ENCODE measurements around the gene PIGP. TPM values are rescaled to one million over a fixed set of nuclear protein-coding genes. Genes with fewer than 3 reads are reported as not detected.

PIGP gene
- total and polyA plus RNA-seq, 2 of the 8 experiments (the other 6 are each of a cell fraction or from before 2014, with no cell fraction given), result 11.3 to 18.0 TPM

DNA sequence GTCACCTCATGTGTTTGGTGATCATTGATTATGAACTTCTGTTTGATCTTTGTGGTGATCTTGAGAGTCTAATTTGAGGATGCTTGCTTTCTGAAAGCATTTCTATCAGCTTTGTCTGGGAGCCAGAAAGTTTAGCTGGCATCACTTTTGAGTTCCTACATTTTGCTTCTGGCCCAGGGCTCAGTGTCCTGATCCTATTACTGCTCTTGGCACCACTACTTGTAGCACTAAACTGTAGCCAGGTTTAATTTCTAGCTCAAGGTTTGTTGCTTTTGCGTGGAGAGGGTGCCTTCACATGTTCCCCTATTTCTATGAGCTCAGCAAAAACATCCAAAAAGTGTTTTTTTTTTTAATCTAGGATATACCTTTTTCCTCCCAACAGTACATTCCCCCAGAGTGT is 9.5 kb upstream of the PIGP start:
- H2BK5ac ChIP-seq (ENCODE audit: low read depth, low read length), result no peak overlapping the region
- H4K20me1 ChIP-seq (replicated peaks in 1 of 2; ENCODE audit: control insufficient read depth in 1 of 2, insufficient read depth in 2 of 2, low read length in 2 of 2), result no peaks in the 10 kb centered on the region
- 90% methylated on average over 1 of the region's 1 CpG; no CpG with 5 or more reads in 1 of the 2 experiments for WGBS, 2 experiments (ENCODE audit: extremely low coverage in 1 of 2, insufficient coverage in 1 of 2, insufficient read length in 1 of 2, insufficient replicate concordance in 2 of 2, low coverage in 1 of 2, low lambda C conversion rate in 2 of 2, missing lambda C conversion rate in 1 of 2)
- H3K4ac ChIP-seq (replicated peaks; ENCODE audit: insufficient read length, low read depth, low read length), result no peak overlapping the region
- no peaks in the 10 kb centered on the region for H3K23me2 ChIP-seq (ENCODE audit: low read depth, low read length)
- H4K5ac ChIP-seq (ENCODE audit: insufficient read length, low read depth, low read length), result no peak overlapping the region
- no peaks in the 10 kb centered on the region; the same call in 1 of the 2 replicates for H3K79me1 ChIP-seq (ENCODE audit: low read depth, low read length)
- FAIRE-seq (no peak), DNase-seq (ENCODE audit: low read depth in 1 of 2, low spot score in 2 of 2) (no peak)
- H3K9me3 ChIP-seq (ENCODE audit: insufficient read depth in 2 of 2, low read depth in 1 of 2, low read length in 1 of 2), result no peaks in the 10 kb centered on the region; a peak in 1 of 4 replicates
- no peak overlapping the region for H3K18ac ChIP-seq (ENCODE audit: extremely low read depth, low read length)
- POLR2A ChIA-PET (ENCODE audit: partially characterized antibody), result interaction anchor here (0.6 to 0.9 kb wide), 3 partner anchors 11 to 101 kb away, joined by 3 read pairs; no protein-coding TSS in a partner anchor
- TF ChIP-seq CEBPB (IDR thresholded peaks at IDR 0.05; ENCODE audit: low read depth, low read length) (no peak), GABPA (IDR thresholded peaks at IDR 0.05; ENCODE audit: borderline replicate concordance, insufficient read depth, low read length) (no peak), ASH2L (IDR thresholded peaks at IDR 0.05; ENCODE audit: low read length) (no peak), RBBP5 (IDR thresholded peaks at IDR 0.05; ENCODE audit: borderline replicate concordance, low read depth, low read length) (no peak)
- TF ChIP-seq, protein P1, sequence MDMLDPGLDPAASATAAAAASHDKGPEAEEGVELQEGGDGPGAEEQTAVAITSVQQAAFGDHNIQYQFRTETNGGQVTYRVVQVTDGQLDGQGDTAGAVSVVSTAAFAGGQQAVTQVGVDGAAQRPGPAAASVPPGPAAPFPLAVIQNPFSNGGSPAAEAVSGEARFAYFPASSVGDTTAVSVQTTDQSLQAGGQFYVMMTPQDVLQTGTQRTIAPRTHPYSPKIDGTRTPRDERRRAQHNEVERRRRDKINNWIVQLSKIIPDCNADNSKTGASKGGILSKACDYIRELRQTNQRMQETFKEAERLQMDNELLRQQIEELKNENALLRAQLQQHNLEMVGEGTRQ (IDR thresholded peaks at IDR 0.05; ENCODE audit: low read length), result no peak
- H3K14ac ChIP-seq (ENCODE audit: insufficient read length), result no peak overlapping the region
- H3K9ac ChIP-seq (replicated peaks in 1 of 4; ENCODE audit: extremely low read depth in 1 of 4, low read depth in 3 of 4, low read length in 3 of 4), result no peak overlapping the region
- no peak overlapping the region for H2BK120ac ChIP-seq (replicated peaks; ENCODE audit: low read depth, low read length)
- H2BK20ac ChIP-seq (ENCODE audit: low read length), result no peak overlapping the region
- H3K4me1 ChIP-seq (replicated peaks in 1 of 4; ENCODE audit: control insufficient read depth in 3 of 4, insufficient read depth in 4 of 4, low read length in 3 of 4), result no peaks in the 10 kb centered on the region
- no peak overlapping the region for H3K4me3 ChIP-seq (ENCODE audit: extremely low read depth in 1 of 4, insufficient read depth in 2 of 4, low read depth in 3 of 4, low read length in 4 of 4)
- peaks cover 0 to 33% of the 10 kb centered on the region in 2 experiments; a peak in 2 of 4 replicates for H3K79me2 ChIP-seq (ENCODE audit: control insufficient read depth in 1 of 2, insufficient read depth in 2 of 2, low read length in 2 of 2)
- H2AK5ac ChIP-seq (ENCODE audit: low read depth, low read length), result no peak overlapping the region
- H2AFZ ChIP-seq (ENCODE audit: low read length), result no peak overlapping the region
- H3K4me2 ChIP-seq (ENCODE audit: insufficient read depth in 1 of 2, low read depth in 2 of 2, low read length in 2 of 2), result no peak overlapping the region
- CTCF ChIA-PET (ENCODE audit: partially characterized antibody), result interaction anchor here (0.5 to 1.3 kb wide), 3 partner anchors 26 to 92 kb away, joined by 3 to 4 read pairs (median 4); no protein-coding TSS in a partner anchor
- H3K23ac ChIP-seq (ENCODE audit: insufficient read length), result no peak overlapping the region
- H3K36me3 ChIP-seq (ENCODE audit: control insufficient read depth in 2 of 4, insufficient read depth in 4 of 4, low read length in 3 of 4), result no peaks in the 10 kb centered on the region
- no peak overlapping the region for H4K8ac ChIP-seq (ENCODE audit: extremely low read depth, insufficient read depth, low read length)
- H3K27ac ChIP-seq (ENCODE audit: low read depth, low read length), result no peak overlapping the region
- no peak overlapping the region for H2BK15ac ChIP-seq (ENCODE audit: low read length)
- H4K91ac ChIP-seq (replicated peaks; ENCODE audit: insufficient read length, low read length), result no peak overlapping the region
- H2BK12ac ChIP-seq (ENCODE audit: low read depth, low read length), result no peak overlapping the region
- no peak overlapping the region for H3K56ac ChIP-seq (replicated peaks; ENCODE audit: insufficient read length, low read depth, low read length)
- no peaks in the 10 kb centered on the region for H3K27me3 ChIP-seq (replicated peaks in 1 of 4; ENCODE audit: control insufficient read depth in 3 of 4, extremely low read depth in 1 of 4, insufficient read depth in 3 of 4, low read length in 3 of 4)

Data from H1 (cell line).